Type B pancreatic cell (in vitro differentiated cells): ENCODE measurements around the gene PPP6R3. TPM values are rescaled to one million over a fixed set of nuclear protein-coding genes. Genes with fewer than 3 reads are reported as not detected.

Experiments
- DNase-seq: peaks from one replicate; pipeline ENCODE4 v3.0.0; 2021; ENCODE audit warnings: mixed read lengths; ENCODE audit not compliant: unreplicated experiment; ENCODE audit errors: extremely low spot score
- H3K27ac Mint-ChIP-seq: 2 replicates; pipeline ENCODE4 v1.8.0; 2021; ENCODE audit warnings: mild to moderate bottlenecking, mixed read lengths
- H3K27me3 Mint-ChIP-seq: 2 replicates; pipeline ENCODE4 v1.8.0; 2021; ENCODE audit warnings: mixed read lengths
- H3K36me3 Mint-ChIP-seq: 2 replicates; pipeline ENCODE4 v1.8.0; 2021; ENCODE audit warnings: mixed read lengths
- H3K4me1 Mint-ChIP-seq: one replicate; pipeline ENCODE4 v1.8.0; 2021; ENCODE audit warnings: mixed read lengths; ENCODE audit not compliant: unreplicated experiment
- H3K4me3 Mint-ChIP-seq: 2 replicates; pipeline ENCODE4 v1.8.0; 2021; ENCODE audit warnings: mild to moderate bottlenecking, mixed read lengths
- H3K9me3 Mint-ChIP-seq: 2 replicates; pipeline ENCODE4 v1.8.0; 2021; ENCODE audit warnings: mixed read lengths
- CTCF ChIP-seq: fragments of 200-600 bp; sonication (generic); conservative IDR thresholded peaks from 2 replicates; pipeline ENCODE4 v1.5.0; 2021; ENCODE audit warnings: antibody characterized with exemption, mild to moderate bottlenecking
- total RNA-seq: library from RNA; stranded (reverse); gene quantifications from 2 replicates; pipeline ENCODE4 v1.2.1, GENCODE V29; 2021; ENCODE audit warnings: low replicate concordance

Gene PPP6R3
- total RNA-seq, 1 donor from 2014 or later: 104 TPM

DNA sequence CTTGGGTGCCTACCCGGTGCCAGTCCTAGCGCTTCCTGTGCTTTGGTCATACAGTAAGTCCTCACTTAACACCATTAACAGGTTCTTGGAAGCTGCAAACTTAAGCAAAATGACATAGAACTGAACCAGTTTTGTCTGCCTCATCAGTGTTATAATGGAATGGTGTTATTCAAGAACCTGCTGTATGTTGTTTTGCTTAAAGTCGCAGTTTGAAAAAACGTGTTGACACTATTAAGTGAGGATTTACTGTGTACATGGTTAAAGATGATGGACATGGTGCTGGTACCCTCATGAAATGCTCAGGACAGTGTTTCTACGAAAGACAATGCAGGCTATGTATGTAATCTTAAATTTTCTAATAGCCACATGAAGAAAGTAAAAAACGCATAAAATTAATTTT is 41.3 kb downstream of the PPP6R3 start:
- no peak for DNase-seq
- Mint-ChIP-seq H3K4me3 (no peak overlapping the region), H3K4me1 (peaks cover 57% of the 10 kb centered on the region), H3K36me3 (no peaks in the 10 kb centered on the region), H3K27me3 (no peaks in the 10 kb centered on the region), H3K27ac (no peak overlapping the region), H3K9me3 (no peaks in the 10 kb centered on the region)
- TF ChIP-seq CTCF: no peak

DNA sequence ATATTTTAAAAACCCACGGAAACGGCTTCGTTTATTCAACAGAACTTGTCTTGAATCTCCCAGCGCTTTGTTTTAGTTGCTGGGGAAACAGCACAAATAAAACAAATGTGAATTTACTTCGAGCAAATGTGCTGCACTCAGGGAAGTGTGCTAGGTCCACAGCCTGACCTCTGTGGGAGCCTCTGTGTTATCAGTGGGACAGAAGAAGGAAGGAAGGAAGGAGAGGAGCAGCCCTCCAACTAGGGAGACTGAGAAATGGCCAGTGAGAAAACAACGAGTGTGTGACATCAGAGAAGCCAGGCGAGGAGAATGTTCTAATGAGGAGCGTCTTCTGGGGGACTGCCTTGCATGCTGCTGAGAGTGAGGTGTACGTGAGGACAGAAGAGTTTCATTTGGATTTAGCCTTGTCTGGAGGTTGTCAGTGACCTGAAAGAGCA is 42.7 kb downstream of the PPP6R3 start:
- no peaks in the 10 kb centered on the region for H3K36me3 Mint-ChIP-seq
- H3K4me3 Mint-ChIP-seq: no peak overlapping the region
- TF ChIP-seq CTCF: no peak
- DNase-seq: no peak
- H3K27me3 Mint-ChIP-seq: no peaks in the 10 kb centered on the region
- H3K4me1 Mint-ChIP-seq: peaks cover 60% of the 10 kb centered on the region
- no peaks in the 10 kb centered on the region for H3K9me3 Mint-ChIP-seq
- peak overlapping the region; percentile 0 for H3K27ac Mint-ChIP-seq

DNA sequence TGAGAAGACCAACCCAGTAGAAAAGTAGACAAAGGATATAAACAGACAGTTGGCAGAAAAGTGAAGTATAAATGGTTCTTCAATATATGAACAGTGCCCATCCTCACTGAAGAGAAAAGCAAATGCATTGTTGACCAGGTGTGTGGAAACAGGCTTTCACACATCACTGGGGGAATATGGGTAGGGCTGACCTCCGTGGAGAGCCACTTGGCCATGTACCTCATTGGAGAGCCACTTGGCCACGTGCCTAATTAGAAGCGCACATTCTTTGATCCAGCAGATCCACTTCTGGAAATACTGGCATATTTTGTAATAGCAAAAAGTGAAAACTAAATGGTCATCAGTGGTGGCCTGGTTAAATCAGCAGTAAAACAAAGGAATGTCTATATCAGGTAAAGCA is 43.2 kb downstream of the PPP6R3 start:
- H3K4me1 Mint-ChIP-seq: peaks cover 60% of the 10 kb centered on the region
- no peak for TF ChIP-seq CTCF
- H3K27me3 Mint-ChIP-seq: no peaks in the 10 kb centered on the region
- no peaks in the 10 kb centered on the region for H3K9me3 Mint-ChIP-seq
- no peak overlapping the region for H3K27ac Mint-ChIP-seq
- DNase-seq: no peak
- H3K36me3 Mint-ChIP-seq: no peaks in the 10 kb centered on the region
- no peak overlapping the region for H3K4me3 Mint-ChIP-seq

GRCh38 chr11:68504432-68505066 is 44.0 kb downstream of the PPP6R3 start:
- no peak overlapping the region for H3K27ac Mint-ChIP-seq
- no peak for DNase-seq
- no peaks in the 10 kb centered on the region for H3K9me3 Mint-ChIP-seq
- H3K4me1 Mint-ChIP-seq: peaks cover 59% of the 10 kb centered on the region
- H3K4me3 Mint-ChIP-seq: no peak overlapping the region
- H3K36me3 Mint-ChIP-seq: no peaks in the 10 kb centered on the region
- no peaks in the 10 kb centered on the region for H3K27me3 Mint-ChIP-seq
- TF ChIP-seq CTCF: no peak

- H3K27ac Mint-ChIP-seq: no peak overlapping the region
- H3K4me3 Mint-ChIP-seq: no peak overlapping the region
- DNase-seq: no peak
- peaks cover 56% of the 10 kb centered on the region for H3K4me1 Mint-ChIP-seq
- no peak for TF ChIP-seq CTCF
- no peaks in the 10 kb centered on the region for H3K9me3 Mint-ChIP-seq
- H3K27me3 Mint-ChIP-seq: no peaks in the 10 kb centered on the region
- H3K36me3 Mint-ChIP-seq: no peaks in the 10 kb centered on the region
Observed at GRCh38 chr11:68505596-68505995, 45.0 kb downstream of the PPP6R3 start.

DNA sequence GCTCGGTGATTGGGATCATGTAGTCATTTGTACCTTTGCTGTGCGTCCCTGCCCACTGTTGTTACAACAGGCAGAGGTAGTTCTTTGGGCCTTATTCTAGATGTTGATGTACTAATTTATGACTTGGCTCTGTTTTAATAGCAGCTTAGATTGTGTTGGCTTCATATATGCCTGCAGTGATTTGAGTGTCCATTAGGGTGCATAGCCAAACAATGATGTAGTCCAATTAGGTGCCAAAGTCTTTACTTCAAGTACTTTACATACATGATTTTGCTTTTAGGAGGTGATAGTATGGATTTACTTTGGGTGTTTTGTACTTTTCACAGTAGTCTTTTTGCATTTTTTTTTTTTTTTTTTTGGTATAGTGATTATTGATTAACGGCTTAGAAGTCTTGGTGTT is 46.4 kb downstream of the PPP6R3 start:
- H3K4me3 Mint-ChIP-seq: no peak overlapping the region
- H3K9me3 Mint-ChIP-seq: no peaks in the 10 kb centered on the region
- no peaks in the 10 kb centered on the region for H3K27me3 Mint-ChIP-seq
- no peak overlapping the region for H3K27ac Mint-ChIP-seq
- peaks cover 52% of the 10 kb centered on the region for H3K4me1 Mint-ChIP-seq
- TF ChIP-seq CTCF: no peak
- H3K36me3 Mint-ChIP-seq: peaks cover 3% of the 10 kb centered on the region
- no peak for DNase-seq
